NCI-H774 (cell line): ENCODE results near the gene BEST1.
"Not testable (repeated sequence)": the region's sequence is repeated elsewhere in the genome, so short reads cannot be mapped to it uniquely, and the experiment has no call there.

ENCODE experiments used
- DNase-seq: peaks from one replicate; lab custom pipeline; 2025; lab: John Stamatoyannopoulos, UW

BEST1 gene

DNA sequence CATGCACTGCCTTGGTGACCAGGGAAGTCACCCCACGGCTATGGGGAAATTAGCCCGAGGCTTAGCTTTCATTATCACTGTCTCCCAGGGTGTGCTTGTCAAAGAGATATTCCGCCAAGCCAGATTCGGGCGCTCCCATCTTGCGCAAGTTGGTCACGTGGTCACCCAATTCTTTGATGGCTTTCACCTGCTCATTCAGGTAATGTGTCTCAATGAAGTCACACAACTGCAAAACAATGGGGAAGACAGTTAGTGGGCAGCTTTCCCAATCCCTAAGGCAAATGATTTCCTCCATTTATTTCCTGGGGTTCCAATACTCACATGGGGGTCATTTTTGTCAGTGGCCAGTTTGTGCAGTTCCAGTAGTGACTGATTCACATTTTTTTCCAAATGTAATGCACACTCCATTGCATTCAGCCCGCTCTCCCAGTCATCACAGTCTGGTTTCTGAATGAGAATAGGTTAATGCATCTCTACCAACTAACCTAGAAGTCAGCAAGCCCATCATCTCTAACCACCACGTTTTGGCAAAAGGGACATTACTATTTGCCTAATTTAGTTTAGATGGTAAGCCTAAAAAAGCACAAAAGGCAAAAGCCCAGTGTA, 14.6 kb downstream of the BEST1 start:
- DNase-seq: not testable (repeated sequence)

DNA sequence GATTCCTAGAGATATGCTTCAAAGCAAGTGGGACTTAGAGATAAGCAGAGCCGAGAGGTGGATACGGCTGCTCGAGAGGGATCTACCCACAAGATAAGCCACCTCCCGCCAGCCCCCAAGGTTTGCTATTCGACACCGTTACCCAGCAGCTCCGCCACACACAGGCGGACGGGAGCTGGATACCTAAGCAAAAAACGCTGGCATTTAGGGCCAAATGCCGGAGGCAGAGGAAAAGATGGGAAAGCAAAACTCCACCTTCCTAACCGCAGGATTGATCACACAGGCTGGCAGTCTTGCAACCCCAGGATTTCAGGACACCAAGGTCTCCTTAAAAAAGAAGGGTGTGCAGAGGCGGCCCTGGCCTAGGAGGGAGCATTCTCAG, 16.6 kb downstream of the BEST1 start:
- no peak for DNase-seq

DNA sequence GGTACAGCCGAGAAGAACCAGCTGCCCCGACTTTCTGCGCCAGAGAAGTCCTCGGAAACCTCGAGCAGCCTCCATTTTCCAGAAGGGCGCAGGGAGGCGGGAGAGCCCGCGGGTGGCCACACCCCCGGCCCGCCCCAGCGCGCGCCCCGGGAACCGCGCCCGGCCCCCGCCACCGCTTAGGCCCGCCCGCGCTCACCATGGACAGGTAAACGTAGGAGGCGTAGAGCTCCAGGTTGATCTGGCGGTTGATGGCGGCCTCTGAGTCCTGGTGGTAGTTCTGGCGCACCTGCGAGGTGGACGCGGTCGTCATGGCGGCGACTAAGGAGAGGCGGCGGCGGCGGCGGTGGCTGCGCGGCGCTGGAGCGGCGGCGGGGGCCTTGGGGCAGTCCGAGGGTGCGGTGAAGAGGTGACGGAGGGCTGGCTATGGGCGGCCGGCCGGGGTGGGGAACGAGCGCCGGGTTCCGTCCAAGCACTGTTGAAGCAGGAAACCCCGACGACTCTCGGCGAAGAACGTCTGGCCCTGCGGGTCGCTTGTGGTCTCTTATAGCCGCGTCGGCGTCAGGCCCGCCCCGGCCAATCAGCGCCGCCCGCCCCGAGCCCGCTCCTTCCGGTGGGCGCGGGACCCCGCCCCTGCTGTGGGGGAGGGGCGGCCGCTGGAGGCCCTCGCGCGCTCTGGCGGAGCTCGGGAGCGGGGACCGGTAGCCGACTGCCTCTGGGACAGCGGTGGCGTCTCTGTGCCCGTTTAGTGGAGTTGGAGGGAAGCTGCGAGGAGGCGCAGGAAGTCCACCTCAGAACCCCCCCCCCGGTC, 17.2 kb downstream of the BEST1 start, which contains the start of gene FTH1:
FTH1 (minus strand) TSS at position 519 of the 808 bp plus-strand sequence; CDS start at position 310, 209 bp downstream.
- peak; percentile 91 for DNase-seq

DNA sequence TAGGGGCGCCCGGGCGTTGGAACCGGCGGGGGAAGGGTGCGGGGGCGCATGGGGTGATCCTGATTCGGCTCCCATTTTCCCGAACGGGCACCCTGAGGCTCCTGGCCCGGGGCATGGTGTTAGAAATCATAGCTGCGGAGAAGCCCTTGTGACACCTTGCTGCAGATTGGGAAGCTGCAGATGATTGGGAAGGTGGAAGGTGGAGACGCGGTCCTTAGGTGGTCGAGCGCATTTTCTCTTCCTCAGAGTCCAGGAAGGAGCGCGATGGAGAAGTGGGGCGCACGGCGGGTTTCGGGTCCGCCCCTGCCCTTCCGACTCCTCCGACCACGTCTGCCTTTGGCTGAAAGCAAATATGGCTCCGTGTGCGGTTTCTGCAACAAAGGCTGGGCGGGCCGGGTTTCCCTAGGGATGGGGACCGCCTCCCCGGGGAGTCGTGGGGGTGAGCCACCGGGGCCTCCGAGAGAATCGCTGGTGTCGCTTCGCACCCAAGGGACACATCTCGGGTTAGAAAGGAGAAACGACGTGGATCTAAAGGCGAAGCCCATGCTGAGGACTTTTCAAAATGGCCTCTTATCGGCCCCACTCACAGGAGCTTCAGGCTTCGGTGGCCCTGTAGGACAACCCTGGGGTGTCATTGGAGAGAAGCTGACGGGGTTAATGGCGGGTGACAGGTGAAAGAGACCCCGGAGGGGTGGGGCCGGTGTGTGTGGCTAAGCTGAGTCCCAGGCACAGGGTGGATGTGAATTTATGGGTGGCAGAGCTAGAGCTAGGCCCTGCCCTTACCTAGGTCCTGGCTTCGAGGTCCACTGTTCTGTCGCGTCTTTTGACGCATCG, 18.0 kb downstream of the BEST1 start:
- DNase-seq: peak; percentile 55

DNA sequence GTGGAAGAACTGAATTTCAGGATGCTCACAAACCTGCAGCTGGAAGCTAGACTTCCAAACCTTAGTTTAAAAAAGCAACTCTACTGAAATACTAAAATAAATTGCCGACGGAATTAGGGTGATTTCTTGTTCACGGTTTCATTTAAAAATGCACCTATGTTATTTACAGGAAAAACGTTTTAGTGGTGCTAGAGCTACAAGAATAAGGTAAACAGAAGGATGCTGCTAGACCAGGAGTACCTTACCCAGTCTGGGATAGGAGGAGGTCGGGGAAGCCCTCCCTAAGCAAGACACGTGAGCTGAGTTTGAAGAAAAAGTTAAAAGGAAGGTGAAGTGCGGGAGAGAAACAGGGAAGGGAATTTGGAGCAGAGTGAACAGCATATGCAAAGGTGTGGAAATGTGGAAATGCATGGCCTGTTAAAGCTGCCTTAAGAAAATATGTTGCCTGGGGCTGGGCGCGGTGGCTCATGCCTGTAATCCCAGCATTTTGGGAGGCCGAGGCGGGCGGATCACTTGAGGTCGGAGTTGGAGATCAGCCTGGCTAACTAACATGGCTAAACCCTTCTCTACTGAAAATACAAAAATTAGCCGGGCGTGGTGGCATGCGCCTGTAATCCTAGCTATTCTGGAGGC, 18.7 kb downstream of the BEST1 start:
- no peak for DNase-seq

DNA sequence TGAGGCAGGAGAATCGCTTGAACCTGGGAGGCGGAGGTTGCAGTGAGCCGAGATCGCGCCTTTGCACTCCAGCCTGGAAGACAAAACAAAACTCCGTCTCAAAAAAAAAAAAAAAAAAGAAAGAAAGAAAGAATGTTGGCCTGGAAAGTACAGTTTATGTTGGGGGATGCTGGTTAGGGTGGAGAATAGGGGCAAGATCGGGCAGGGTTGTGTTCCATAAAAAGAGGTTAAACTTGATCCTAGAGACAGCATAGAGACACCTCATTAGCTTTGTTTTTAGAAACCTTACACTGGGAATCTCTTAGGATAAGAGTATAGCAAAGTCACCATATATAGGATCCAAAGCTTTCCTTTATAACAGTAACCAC, 19.2 kb downstream of the BEST1 start:
- DNase-seq: no peak

DNA sequence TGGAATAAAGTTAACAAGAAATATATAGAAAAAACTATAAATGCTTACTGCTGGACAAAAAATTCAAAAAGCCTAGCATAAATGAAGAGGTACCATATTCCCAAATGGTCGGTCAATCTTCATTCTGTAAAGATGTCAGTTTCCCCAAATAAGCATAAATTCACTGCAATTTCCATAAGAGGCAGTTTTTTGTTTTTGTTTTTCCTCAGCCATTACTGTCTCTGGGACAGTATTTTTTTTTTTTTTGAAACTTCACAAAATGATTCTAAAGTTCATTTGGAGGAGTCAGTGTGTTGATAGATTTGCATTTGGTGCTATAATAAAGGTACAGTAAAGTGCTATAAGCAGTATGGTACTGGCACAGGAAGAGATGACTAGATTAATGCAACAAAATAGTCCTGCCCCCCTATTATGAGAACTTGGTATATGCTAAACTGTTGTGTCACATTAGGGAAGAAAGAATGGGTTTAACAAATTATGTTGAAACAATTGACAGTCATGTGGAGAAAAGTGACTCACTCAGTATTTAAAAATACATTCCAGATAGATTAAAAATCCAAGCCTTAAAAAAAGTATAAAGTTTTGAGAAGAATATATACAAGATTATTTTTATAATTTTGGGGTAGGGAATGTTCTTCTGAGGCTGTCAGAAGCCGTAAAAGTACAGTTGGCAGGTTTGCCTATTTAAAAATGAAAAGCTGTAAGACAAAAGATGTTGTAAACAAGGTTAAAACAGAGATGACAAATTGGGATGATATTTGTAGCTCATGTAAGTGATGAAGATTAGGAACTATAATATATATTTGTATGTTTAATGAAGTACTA, 19.9 kb downstream of the BEST1 start:
- DNase-seq: no peak

DNA sequence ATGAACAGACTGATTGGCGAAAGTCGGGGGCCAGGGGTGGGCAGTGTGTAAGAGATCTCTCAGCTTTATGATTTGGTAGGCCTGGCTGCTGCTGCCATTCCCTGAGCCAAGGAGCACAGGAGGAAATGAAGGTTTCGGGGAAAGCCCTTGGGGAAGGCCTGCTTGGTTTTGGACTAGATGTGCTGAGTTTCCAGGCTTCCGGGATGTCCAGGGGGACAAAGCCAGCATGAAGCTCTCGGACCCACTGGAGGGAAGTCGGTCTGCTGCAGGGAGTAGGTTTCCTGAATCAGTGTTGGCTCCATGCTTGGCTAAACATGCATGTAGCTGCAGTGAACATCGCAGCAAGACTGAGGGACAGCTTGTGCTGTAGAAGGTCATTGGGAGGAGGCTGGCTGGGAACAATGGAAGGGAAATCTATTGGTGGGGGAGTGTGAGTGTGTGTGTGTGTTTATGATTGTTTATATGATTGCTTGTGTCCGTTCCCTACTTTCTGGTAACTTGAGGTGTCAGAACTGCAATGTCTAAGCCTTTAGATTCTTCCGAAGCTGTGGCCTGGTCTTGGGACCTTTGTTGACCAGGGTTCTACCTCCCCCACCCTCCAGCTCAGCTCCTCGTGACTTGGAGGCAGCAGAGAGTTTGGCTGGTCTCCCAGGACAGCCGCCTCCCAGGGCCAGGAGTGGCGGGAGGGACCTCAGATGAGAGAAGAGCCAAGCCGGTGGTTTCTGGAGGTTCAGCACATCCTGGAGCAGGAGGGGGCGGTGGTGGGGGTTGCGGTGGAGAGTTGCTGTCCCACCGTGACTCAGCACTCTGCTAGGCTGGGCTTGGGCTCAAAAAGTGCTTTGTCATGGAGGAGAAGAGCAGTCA, 21.3 kb downstream of the BEST1 start:
- DNase-seq: peak; percentile 88

DNA sequence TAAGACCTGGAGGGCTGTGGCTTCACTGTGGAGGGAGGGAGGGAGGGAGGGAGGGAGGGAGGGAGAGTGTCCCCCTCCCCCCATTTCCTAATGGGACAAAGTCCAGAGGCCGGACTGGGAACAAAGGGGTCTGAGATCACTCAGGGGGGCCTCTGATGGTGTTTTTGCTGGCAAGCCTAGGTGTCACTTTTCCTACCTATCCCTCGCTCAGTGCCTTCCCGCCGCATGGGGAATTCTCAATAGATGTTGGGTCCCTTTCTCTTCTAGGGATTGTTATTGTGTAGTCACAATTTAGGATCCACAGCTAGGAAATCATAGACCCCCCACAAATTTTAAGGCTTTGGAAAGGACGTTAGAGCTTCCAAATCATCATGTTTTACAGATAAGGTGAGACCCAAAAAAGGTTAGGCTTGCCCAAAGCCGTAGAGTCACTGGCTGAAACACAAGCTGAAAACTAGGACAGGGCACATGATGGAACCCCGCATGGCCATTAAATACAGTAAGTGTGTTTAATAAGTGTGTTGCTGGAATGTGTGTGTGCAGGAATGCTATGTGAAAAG, 22.0 kb downstream of the BEST1 start:
- DNase-seq: no peak

DNA sequence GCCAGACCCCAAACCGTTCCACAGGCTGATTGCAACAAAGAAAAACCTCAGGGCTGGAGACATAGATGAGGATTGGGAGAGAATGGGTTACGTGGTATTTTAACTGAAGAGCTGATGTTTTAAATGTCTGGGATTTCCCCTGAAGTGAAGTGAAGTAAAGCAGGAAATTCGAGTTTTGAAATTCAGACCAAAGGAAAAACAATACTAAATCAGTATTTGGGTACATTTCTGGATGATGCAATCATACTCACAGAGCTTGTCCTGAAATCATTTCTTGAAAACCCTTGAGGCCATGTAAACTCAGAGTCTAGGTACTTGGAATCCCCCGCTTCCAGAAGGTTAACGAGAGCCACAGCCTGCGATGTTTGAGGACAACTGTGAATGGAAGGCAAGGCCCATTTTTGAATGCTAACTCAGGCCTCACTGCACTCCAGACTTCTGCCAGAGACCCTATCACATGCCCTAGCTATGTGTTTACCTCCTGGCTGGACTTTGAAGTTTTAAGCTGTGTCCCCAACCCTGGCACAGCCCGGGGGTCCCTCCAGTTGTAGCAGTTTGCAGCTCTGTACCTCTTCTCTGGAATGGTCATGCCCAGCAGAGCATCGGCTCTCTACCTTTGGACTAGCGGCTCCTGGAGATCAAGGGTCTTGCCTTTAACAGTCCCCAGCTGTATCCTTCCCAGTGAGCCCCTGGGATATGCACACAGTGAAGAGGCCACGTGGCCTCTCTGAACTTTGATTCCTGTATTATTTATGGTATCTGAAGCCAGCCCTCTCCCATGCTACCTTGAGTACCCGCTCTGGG, 22.7 kb downstream of the BEST1 start:
- no peak for DNase-seq

DNA sequence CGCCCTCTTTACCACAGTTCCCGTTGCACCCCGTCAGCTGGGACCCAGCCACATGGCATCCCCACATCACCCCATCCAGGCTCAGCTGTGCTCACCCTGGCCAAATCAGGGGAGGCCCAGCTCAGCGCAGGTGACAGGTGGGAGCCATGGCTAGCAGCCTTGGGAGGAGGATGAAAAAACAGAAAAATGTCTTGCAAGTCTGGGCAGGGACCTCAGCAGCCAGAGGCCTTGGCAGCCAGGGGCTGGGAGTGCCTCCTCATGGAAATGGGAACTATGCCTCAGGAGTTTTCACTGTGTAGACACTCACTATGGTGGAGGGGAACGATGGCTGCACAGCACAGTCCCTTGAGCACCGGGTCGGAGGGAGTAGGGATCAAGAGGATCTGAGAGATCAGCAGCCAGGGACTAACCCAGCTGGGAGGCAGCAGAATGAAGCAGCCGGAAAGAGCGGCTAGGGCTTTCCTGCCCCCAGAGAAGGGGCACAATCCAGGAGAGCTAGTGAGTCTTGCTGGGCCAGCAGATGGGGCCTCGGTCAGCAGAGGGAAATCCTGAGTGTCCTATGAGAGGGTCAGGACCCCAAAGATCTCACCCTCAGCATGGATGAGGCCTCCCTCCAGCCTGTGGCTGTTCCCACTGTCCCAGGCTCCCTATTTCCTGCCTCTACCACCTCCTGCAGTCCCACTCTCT, 23.5 kb downstream of the BEST1 start:
- DNase-seq: no peak

DNA sequence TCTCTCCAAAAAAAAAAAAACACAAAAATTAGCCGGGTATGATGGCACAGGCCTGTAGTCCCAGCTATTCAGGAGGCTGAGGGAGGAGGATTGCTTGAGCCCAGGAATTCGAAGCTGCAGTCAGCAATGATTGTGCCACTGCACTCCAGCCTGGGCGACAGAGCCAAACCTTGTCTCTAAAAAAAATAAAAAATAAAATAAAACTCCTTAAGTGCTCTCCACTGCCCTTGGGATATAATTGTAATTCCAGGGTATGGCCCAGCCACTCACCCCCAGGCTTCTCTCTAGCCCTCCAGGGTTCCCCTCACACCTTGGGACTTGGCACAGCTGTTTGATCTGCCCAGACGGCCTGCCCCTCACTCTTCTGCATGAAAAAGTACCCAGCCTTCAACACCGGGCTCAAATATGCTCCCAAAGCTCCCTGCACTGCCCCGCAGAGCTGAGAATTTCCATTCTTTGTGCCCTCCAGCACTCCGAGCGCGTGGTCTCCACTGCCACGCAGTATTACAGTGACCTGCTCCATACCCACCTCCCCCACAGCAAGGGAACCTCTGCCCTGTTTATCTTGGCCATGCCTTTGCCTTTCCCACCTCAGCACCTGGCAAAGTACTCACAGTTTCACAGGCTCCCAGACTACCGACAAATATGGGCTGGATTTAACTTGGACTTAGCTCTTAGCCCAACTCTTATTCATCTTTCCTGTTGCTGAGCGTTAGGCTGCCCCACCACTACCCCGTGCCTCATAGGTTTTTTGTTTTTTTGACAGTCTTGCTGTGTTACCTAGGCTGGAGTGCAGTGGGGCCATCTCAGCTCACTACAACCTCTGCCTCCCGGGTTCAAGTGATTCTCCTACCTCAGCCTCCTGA, 24.8 kb downstream of the BEST1 start:
- no peak for DNase-seq

DNA sequence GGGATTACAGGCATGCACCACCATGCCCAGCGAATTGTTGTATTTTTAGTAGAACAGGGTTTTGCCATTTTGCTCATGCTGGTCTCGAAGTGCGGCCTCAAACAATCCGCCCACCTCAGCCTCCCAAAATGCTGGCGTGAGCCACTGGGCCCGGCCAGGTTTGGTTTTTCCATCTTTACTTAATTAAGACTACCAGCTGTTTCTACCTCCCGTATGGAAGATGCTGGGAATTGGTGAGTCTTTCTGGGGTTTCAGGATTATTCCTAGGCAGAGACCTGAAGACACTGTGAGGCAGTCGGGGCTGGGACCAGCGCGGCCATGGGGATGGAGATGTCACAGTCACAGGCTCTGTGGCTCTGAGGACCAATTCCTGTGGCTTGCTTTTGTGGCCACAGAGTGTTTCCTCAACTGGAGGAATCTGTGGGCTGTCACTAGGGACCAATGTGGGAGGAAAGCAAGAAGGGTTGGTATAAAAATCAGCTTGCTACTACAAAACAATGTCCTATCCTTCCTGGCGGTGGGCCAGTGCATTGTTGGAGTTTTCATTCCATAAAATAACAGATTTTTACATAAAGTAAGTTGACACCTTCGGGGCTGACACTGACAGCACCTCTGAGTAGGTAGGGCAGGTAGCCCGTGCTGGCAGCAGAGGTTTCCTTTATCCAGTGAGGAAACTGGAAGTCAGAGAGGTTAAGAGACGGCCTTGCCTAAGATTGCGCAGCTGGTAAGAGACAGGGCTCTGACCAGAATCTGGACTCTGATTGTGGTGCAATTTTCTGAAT, 25.7 kb downstream of the BEST1 start:
- DNase-seq: no peak

DNA sequence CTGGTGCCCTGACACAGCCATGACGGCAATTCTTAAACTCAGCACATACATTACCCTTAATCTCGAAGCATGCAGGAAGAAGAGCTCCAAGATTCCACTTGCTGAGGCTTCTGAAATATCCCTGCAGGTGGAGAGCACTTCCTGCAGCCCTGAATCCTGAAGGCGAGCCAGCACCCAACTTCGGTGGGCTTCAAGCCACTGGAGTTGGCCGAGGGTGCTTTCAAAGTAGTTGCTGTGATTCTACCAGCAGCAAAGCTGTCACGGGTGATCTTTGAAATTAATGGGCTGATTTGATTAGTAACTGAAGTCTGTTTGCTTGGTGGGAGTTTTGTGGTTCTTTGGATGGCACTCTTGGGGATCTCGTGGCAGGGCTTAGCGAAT, 26.3 kb downstream of the BEST1 start:
- DNase-seq: no peak

DNA sequence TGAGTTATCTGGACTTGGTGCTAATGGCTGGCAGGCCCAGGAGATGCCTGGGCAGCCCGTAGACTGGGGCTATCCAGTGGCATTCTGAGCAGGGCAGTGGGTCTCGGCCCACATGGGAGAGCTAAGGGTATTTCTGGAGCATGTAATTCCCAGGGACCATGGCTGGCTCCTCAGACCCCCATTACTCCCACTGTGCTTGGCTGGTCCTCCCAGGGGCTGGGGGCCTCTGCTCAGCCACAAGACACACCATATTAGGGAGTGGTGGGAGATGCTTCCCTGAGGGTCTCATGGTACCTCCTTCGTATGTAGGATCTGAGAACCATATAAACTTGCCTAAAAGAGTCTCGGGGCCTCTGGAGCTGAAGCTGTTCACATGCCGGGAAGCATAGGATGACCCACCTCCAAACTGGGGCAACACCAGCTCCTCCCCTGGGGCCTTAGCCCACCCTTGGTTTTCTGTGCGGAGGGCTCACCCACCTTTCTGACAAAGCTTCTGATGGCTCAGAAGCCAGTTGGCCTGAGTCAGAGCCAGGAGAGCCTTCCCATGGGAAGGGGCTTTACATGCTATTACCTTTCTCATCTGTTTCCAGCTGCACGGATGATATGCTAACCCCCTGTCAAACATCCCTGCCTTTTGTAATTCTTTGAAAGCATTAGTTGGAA, 26.8 kb downstream of the BEST1 start:
- DNase-seq: no peak
